ENCODE measurements around the gene MYH10. TPM values are rescaled to one million over a fixed set of nuclear protein-coding genes. Genes with fewer than 3 reads are reported as not detected.

The MYH10 gene
- total RNA-seq, 1 donor, result 0.52 TPM

- Histone ChIP-seq H3K9me3 (ENCODE audit: low read depth, low read length) (no peaks in the 10 kb centered on the region), H3K4me3 (ENCODE audit: low read length) (no peak overlapping the region), H3K4me1 (ENCODE audit: insufficient read depth, low read length) (no peaks in the 10 kb centered on the region), H3K27me3 (ENCODE audit: insufficient read depth, low read length) (peaks cover 6% of the 10 kb centered on the region)
These were observed 27.8 kb downstream of the MYH10 start for GRCh38 chr17:8602679-8603078.

DNA sequence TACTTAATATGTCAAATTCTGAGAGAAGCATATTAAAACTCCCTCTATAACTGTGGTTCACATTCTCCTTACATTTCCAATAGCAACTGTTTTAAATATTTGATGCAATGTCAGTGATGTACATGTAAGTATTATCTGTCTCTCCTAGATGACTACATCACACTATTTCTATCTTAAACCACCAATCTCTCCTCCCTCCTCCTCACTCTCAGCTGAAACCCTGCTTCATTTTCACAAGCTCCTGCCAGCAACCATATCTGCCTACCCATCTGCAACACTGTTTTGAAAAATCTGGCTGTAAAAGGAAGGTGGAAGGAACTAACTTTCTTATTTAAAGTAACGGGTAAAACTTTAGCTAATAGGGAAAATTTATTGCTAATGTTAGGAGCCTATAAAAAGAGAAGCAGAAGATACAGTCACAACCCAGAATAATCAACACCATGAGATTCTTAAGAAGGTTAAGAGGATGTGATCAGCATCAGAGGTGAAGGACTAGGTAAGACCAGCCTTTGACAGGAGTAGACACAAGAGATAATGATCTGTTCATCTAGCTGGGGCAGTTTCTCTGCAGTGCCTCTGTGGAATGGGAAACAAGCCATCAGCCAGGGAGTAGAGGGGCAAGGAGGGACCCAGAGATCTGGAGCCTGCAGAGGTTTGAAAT is 31.0 kb downstream of the MYH10 start:
- no peak overlapping the region for H3K4me3 ChIP-seq (ENCODE audit: low read length)
- peaks cover 3% of the 10 kb centered on the region for H3K27me3 ChIP-seq (ENCODE audit: insufficient read depth, low read length)
- H3K9me3 ChIP-seq (ENCODE audit: low read depth, low read length), result no peaks in the 10 kb centered on the region
- H3K4me1 ChIP-seq (ENCODE audit: insufficient read depth, low read length), result no peaks in the 10 kb centered on the region

DNA sequence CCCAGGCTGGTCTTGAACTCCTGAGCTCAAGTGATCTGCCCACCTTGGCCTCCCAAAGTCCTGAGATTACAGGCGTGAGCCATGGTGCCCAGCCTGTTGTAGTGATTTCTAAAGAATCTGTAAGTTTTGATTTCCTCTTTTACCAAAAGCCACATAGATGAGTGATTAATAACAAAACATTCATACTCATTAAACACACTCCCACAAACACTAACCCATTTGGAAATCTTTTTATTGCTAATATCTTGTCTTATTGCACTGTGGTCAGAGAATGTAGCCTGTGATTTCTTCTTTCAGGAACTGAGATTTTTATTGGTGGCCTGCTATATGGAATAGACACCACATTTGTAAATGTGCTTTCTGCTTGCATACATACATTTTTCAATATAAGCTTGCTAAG is 31.6 kb downstream of the MYH10 start:
- no peaks in the 10 kb centered on the region for H3K4me1 ChIP-seq (ENCODE audit: insufficient read depth, low read length)
- H3K4me3 ChIP-seq (ENCODE audit: low read length), result no peak overlapping the region

GRCh38 chr17:8593830-8594229 is 36.7 kb downstream of the MYH10 start:
- H3K4me1 ChIP-seq (ENCODE audit: insufficient read depth, low read length), result no peaks in the 10 kb centered on the region
- H3K9me3 ChIP-seq (ENCODE audit: low read depth, low read length), result no peaks in the 10 kb centered on the region
- no peak overlapping the region for H3K4me3 ChIP-seq (ENCODE audit: low read length)
- H3K27me3 ChIP-seq (ENCODE audit: insufficient read depth, low read length), result peaks cover 3% of the 10 kb centered on the region

More for the DNA sequence above, 31.6 kb downstream of the MYH10 start:
- Histone ChIP-seq H3K27me3 (ENCODE audit: insufficient read depth, low read length) (peaks cover 3% of the 10 kb centered on the region), H3K9me3 (ENCODE audit: low read depth, low read length) (no peaks in the 10 kb centered on the region)

- Histone ChIP-seq H3K4me3 (ENCODE audit: low read length) (no peak overlapping the region), H3K4me1 (ENCODE audit: insufficient read depth, low read length) (no peaks in the 10 kb centered on the region), H3K9me3 (ENCODE audit: low read depth, low read length) (no peaks in the 10 kb centered on the region), H3K27me3 (ENCODE audit: insufficient read depth, low read length) (peaks cover 3% of the 10 kb centered on the region)
These were observed 37.2 kb downstream of the MYH10 start for GRCh38 chr17:8593276-8593675.

GRCh38 chr17:8588877-8589554 is 41.5 kb downstream of the MYH10 start:
- no peaks in the 10 kb centered on the region for H3K4me1 ChIP-seq (ENCODE audit: insufficient read depth, low read length)
- H3K27me3 ChIP-seq (ENCODE audit: insufficient read depth, low read length), result peaks cover 3% of the 10 kb centered on the region

DNA sequence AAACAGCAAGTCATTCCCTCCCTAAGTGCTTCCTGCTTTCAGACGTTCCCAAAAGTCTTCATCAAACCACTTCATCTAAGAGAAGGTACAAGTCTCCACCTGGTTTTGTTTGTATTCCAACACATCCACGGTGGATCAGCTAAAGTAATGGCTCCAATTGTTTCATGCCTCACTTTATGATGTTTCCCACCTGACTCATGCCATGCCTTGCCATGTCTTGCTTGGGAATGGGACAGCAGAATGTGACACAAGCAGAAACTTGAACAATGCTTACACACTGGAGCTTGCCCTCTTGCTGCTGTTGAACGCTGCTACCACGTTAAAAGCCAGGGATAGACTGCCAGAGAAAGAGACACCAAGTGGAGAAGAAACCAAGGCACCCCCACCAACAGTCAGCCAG is 43.8 kb downstream of the MYH10 start:
- H3K27me3 ChIP-seq (ENCODE audit: insufficient read depth, low read length), result no peaks in the 10 kb centered on the region
- H3K9me3 ChIP-seq (ENCODE audit: low read depth, low read length), result no peaks in the 10 kb centered on the region
- H3K4me1 ChIP-seq (ENCODE audit: insufficient read depth, low read length), result no peaks in the 10 kb centered on the region
- no peak overlapping the region for H3K4me3 ChIP-seq (ENCODE audit: low read length)

More at GRCh38 chr17:8588877-8589554, 41.5 kb downstream of the MYH10 start:
- Histone ChIP-seq H3K9me3 (ENCODE audit: low read depth, low read length) (no peaks in the 10 kb centered on the region), H3K4me3 (ENCODE audit: low read length) (no peak overlapping the region)

DNA sequence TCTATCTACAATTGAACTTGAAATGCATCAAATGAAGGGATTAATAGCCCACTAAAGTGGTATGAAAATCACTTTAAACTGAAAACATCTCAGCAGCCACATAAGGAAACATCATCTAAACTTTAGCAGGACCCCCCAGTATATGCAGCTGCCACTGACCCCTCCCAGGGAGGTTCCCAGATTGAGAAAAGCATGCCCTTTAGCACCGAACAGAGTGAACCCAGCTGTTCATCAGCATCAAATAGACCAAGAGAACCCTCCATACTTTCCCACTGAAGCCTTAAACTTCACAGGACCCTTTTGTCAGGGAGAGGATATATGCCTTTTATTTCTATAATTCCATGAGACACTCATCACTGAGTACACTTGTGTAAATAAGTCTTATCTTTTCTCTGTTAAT is 44.6 kb downstream of the MYH10 start:
- Histone ChIP-seq H3K4me1 (ENCODE audit: insufficient read depth, low read length) (no peaks in the 10 kb centered on the region), H3K9me3 (ENCODE audit: low read depth, low read length) (no peaks in the 10 kb centered on the region), H3K4me3 (ENCODE audit: low read length) (no peak overlapping the region), H3K27me3 (ENCODE audit: insufficient read depth, low read length) (no peaks in the 10 kb centered on the region)

DNA sequence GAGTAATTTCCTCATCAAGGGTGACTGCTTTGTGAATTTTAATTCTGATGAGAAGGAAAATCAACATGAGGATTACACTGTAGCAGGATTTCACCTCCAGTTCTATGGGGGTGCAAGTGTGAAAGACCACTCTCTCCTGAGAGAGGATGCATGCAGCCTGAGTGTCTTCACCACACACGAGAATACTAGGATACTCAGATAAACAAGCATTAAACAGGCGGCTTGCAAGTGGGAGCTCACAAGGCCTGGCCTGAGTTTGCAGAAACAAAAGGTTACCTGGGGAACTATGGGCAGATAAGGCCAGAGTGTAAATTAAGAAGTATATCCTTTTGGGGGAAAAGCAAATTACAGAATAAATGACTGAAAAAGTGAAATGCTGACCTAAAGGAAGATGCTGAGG is 46.6 kb downstream of the MYH10 start:
- Histone ChIP-seq H3K4me3 (ENCODE audit: low read length) (no peak overlapping the region), H3K4me1 (ENCODE audit: insufficient read depth, low read length) (no peaks in the 10 kb centered on the region), H3K9me3 (ENCODE audit: low read depth, low read length) (no peaks in the 10 kb centered on the region), H3K27me3 (ENCODE audit: insufficient read depth, low read length) (no peaks in the 10 kb centered on the region)

DNA sequence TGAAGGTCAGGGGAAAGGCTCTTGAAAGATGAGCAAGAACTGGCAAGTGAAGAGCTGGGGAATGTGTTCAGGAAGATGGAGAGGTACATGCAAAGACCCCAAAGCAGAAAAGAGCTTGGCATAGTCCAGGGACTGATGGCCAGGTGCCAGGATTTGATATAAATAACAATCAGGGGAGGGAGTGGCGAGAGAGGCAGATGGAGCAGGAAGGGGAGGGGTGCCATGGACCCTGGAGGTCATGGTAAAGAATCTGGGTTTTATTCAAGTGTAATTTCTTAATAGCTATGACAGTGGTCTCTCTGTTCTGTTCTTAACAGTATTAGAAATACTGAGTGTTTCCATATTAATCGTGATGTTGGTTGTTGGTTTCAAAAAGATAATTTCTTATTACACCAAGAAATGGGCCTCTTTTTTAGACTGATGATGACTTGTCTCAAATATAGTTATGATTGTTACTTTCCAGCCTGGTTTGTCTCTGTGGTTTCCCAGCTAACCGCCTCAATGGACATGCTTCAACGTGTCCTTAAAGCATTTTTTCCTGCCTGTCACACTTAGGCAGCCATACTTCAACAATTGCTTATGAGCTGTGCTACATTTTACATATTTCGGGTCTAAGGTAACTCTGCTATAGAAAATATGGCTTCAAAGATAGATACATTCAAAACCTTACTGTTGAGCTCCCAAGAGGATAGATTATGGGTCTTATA is 49.4 kb downstream of the MYH10 start:
- Histone ChIP-seq H3K27me3 (ENCODE audit: insufficient read depth, low read length) (no peaks in the 10 kb centered on the region), H3K9me3 (ENCODE audit: low read depth, low read length) (no peaks in the 10 kb centered on the region), H3K4me1 (ENCODE audit: insufficient read depth, low read length) (no peaks in the 10 kb centered on the region), H3K4me3 (ENCODE audit: low read length) (no peak overlapping the region)

GRCh38 chr17:8577868-8578267 is 52.7 kb downstream of the MYH10 start:
- no peaks in the 10 kb centered on the region for H3K9me3 ChIP-seq (ENCODE audit: low read depth, low read length)
- no peak overlapping the region for H3K4me3 ChIP-seq (ENCODE audit: low read length)
- no peaks in the 10 kb centered on the region for H3K27me3 ChIP-seq (ENCODE audit: insufficient read depth, low read length)
- no peaks in the 10 kb centered on the region for H3K4me1 ChIP-seq (ENCODE audit: insufficient read depth, low read length)

DNA sequence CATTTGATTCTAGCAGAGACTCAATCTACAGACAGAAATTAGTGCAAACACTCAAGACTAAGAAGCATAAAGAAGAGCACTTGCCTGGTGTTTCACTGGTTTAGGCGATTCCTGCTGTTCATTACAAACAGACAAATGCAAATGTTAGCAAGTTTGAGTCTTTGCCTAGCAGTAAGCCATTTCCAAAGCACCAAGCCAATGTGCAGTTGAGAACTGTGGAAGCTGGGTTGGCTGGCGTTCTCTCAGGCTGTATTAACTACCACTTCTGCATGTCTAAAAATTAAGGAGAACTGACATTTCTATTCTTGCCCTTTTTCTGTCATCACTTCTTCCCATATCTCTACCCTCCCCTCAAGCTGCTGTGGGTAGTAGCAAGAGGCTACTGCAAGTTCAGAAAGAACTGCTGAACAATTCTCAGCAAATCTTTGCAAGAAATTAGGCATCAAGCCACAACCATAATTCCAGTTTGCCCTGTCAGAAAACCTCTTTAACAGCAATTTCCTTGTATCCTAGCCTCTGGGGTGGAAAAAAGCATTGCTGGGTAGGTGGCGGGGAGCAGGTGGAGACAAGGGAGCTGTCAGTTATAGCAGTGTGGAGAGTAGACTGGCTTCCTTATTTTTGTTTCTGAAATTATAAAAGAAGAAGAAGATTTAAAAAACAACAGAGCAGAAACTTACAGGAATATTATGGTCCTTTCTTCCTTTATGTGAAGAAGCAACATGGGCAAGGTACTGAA is 53.8 kb downstream of the MYH10 start:
- Histone ChIP-seq H3K27me3 (ENCODE audit: insufficient read depth, low read length) (no peaks in the 10 kb centered on the region), H3K4me1 (ENCODE audit: insufficient read depth, low read length) (no peaks in the 10 kb centered on the region), H3K9me3 (ENCODE audit: low read depth, low read length) (no peaks in the 10 kb centered on the region), H3K4me3 (ENCODE audit: low read length) (no peak overlapping the region)

DNA sequence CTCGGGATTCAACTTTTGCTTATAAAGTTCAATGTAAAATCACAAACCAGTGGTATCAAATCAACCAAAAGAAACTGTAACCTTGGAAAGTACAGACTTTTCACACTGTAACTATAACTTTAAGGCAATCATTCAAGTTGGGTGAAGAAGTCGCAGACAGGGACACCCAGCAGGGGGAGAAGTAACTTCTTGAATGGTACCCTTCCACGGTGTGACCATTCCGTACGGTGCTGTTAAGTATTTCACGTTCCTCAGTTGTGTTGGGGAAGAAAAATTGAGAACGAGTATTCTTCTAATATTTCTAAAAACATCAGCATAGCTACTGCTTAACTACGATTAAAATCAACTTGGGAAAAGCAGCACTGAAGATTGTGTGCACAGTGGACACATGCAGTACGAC is 55.8 kb downstream of the MYH10 start:
- H3K27me3 ChIP-seq (ENCODE audit: insufficient read depth, low read length), result no peaks in the 10 kb centered on the region
- no peaks in the 10 kb centered on the region for H3K4me1 ChIP-seq (ENCODE audit: insufficient read depth, low read length)

DNA sequence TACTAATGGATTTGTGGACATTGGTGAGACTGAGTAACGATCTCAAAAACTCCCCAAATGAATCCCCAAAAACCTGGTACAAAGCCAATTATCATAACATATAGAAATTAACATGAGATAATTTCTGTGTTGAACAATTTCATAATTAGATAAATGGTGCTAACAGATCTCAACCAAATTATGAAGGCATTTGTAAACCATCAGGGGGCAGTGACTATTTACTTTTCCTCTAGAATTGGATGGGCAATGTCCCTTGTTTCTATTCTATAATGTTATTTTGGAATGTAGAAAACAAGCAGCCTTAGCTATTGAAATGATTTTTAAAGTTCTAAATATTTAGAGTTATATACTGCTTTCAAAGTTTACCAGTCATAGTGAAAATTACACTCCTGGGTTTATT is 57.8 kb downstream of the MYH10 start:
- Histone ChIP-seq H3K9me3 (ENCODE audit: low read depth, low read length) (no peaks in the 10 kb centered on the region), H3K4me1 (ENCODE audit: insufficient read depth, low read length) (no peaks in the 10 kb centered on the region), H3K4me3 (ENCODE audit: low read length) (no peak overlapping the region), H3K27me3 (ENCODE audit: insufficient read depth, low read length) (no peaks in the 10 kb centered on the region)

More for the DNA sequence above, 55.8 kb downstream of the MYH10 start:
- H3K9me3 ChIP-seq (ENCODE audit: low read depth, low read length), result no peaks in the 10 kb centered on the region
- no peak overlapping the region for H3K4me3 ChIP-seq (ENCODE audit: low read length)

DNA sequence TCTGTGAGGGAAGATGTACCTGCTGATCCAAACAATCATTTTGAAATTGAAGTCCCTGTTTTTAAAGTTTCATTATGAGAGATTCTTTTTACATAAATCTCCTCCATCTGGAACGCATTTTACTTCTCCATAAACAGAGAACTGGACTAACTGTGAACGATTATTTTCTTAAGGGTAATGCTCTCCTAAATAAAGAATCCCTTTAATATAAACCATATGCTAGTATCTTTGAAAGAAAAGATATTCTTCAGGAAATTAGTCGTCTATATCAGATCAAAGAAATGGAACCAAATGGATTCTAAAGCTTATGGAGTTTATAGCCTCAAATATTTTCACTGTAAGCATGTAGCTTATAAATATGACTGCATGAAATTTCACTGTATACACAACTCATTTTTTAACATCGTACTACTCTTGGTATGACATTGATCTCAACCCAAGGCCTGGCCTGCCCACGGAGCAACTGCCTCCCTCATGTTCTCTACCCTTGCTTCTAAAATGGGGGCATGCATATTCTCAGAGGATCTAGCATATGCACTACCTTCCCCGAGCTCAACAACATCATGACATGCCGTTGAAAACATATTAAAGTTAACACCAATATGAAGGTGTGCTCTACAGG is 66.4 kb downstream of the MYH10 start:
- H3K4me1 ChIP-seq (ENCODE audit: insufficient read depth, low read length), result no peaks in the 10 kb centered on the region
- no peaks in the 10 kb centered on the region for H3K27me3 ChIP-seq (ENCODE audit: insufficient read depth, low read length)
- H3K4me3 ChIP-seq (ENCODE audit: low read length), result no peak overlapping the region
- H3K9me3 ChIP-seq (ENCODE audit: low read depth, low read length), result no peaks in the 10 kb centered on the region

All from mononuclear cell (primary cell).